SK-MEL-5 (cell line): ENCODE results near the gene SIVA1. TPM values are rescaled to one million over a fixed set of nuclear protein-coding genes. Genes with fewer than 3 reads are reported as not detected.

Source experiments
- DNase-seq: peaks from one replicate; pipeline ENCODE4 v3.0.0-alpha.2; 2016; ENCODE audit warnings: low read depth, low spot score
- in situ Hi-C: cut with HindIII; loops from 2 replicates; pipeline ENCODE4 v1.10.0; 2016; ENCODE audit warnings: low sequenced_read_pairs, high pct_unique_total_duplicates, low pct_unique_long_range_greater_than_20kb
- total RNA-seq: library from RNA; depleted of rRNA; stranded (reverse); fragments of >200 nt; shearing (Covaris generic); gene quantifications from 2 replicates; pipeline ENCODE4 v1.2.3, GENCODE V29; 2014

The SIVA1 gene
- total RNA-seq, 1 experiment from 2014 or later = 94.9 TPM

GRCh38 chr14:104774453-104775072, 21.6 kb downstream of the SIVA1 start:
- DNase-seq = no peak
- in situ Hi-C loops = no loop called here

- no peak for DNase-seq
- in situ Hi-C loops = no loop called here
Measured at GRCh38 chr14:104775073-104775489, 22.1 kb downstream of the SIVA1 start.

- DNase-seq = no peak
- in situ Hi-C loops = no loop called here
Measured at GRCh38 chr14:104776481-104776880, 23.5 kb downstream of the SIVA1 start.

GRCh38 chr14:104776961-104777807, 24.2 kb downstream of the SIVA1 start:
- DNase-seq = no peak
- in situ Hi-C loops = no loop called here

- DNase-seq = no peak
- in situ Hi-C loops = no loop called here
Measured at GRCh38 chr14:104777808-104778249, 24.9 kb downstream of the SIVA1 start.

GRCh38 chr14:104778694-104779331, 25.9 kb downstream of the SIVA1 start:
- in situ Hi-C loops = no loop called here

GRCh38 chr14:104779776-104780512, 27.0 kb downstream of the SIVA1 start:
- DNase-seq = no peak
- in situ Hi-C loops = no loop called here

More at GRCh38 chr14:104778694-104779331, 25.9 kb downstream of the SIVA1 start:
- DNase-seq = no peak

- in situ Hi-C loops = no loop called here
- no peak for DNase-seq
Measured at GRCh38 chr14:104780513-104781030, 27.6 kb downstream of the SIVA1 start.

- no peak for DNase-seq
- in situ Hi-C loops = no loop called here
Measured at GRCh38 chr14:104781271-104782077, 28.5 kb downstream of the SIVA1 start.

- in situ Hi-C loops = no loop called here
- DNase-seq = no peak
Measured at GRCh38 chr14:104782086-104782807, 29.3 kb downstream of the SIVA1 start.

GRCh38 chr14:104782808-104783139, 29.8 kb downstream of the SIVA1 start:
- in situ Hi-C loops = no loop called here
- no peak for DNase-seq

- no peak for DNase-seq
- in situ Hi-C loops = no loop called here
Measured at GRCh38 chr14:104783484-104784217, 30.7 kb downstream of the SIVA1 start.

- in situ Hi-C loops = no loop called here
- DNase-seq = no peak
Measured at GRCh38 chr14:104784218-104784568, 31.2 kb downstream of the SIVA1 start.

GRCh38 chr14:104784846-104785707, 32.1 kb downstream of the SIVA1 start:
- no peak for DNase-seq
- in situ Hi-C loops = no loop called here

- no peak for DNase-seq
- in situ Hi-C loops = no loop called here
Measured at GRCh38 chr14:104785708-104786080, 32.7 kb downstream of the SIVA1 start.
